GM12873 (cell line): ENCODE data around the gene FAM131B.

Experiments used
- TF ChIP-seq, protein P1 (sequence below): IDR thresholded peaks from 2 replicates; pipeline ENCODE4 v1.5.1; 2012; ENCODE audit warnings: low read depth, mild to moderate bottlenecking, moderate library complexity, low read length, control low read depth; ENCODE audit not compliant: insufficient read depth; ENCODE audit errors: missing control alignments

Gene FAM131B

DNA sequence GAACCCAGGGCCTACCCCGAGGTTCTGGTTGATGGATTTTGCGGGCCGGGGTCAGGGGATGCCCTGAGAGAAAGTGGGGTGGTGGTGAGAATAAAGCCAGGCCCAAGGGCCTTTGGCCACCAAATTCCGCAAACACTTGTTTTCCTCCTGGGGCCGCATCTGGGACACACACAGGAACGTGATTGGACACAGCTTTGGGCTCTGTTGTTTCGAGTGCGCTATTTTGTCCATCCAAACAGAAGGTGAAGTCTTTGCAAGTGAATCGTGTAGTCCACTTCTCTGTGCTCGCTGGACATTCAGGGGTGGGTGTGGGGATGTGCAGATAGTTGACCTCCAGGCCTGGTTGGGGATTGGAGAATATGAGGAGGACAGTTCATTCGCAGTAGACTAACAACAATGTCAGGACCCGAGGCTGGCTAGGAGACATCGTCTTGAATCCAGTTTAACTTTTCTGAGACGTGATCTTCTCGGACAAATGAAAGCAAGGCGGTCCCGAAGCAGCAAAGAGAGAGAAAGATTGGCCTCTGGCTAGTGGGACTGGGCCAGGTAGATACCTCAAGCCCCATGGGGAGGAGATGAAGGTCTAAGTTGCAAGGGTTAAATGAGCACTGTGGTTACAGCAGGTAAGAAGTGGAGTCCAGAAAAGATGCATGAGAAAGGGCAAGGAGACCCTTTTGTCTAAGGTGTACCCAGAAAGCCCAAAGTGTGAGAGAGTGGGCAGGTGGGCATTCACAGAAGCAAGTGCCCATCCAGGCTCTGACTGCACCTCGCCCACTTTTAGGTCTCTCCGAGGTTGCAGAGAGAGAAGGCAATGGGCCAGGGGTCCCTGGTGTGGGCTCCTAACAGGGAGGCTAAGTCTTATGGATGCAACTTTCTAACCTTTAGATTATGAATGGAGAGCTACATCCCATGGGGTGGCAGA is 764 bp upstream of the FAM131B start:
- TF ChIP-seq, protein P1, sequence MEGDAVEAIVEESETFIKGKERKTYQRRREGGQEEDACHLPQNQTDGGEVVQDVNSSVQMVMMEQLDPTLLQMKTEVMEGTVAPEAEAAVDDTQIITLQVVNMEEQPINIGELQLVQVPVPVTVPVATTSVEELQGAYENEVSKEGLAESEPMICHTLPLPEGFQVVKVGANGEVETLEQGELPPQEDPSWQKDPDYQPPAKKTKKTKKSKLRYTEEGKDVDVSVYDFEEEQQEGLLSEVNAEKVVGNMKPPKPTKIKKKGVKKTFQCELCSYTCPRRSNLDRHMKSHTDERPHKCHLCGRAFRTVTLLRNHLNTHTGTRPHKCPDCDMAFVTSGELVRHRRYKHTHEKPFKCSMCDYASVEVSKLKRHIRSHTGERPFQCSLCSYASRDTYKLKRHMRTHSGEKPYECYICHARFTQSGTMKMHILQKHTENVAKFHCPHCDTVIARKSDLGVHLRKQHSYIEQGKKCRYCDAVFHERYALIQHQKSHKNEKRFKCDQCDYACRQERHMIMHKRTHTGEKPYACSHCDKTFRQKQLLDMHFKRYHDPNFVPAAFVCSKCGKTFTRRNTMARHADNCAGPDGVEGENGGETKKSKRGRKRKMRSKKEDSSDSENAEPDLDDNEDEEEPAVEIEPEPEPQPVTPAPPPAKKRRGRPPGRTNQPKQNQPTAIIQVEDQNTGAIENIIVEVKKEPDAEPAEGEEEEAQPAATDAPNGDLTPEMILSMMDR: no peak

GRCh38 chr7:143361552-143362130 is 872 bp downstream of the FAM131B start:
- TF ChIP-seq, protein P1: no peak

- TF ChIP-seq, protein P1: no peak
These were observed 1.5 kb downstream of the FAM131B start for GRCh38 chr7:143360788-143361551.

GRCh38 chr7:143359771-143360353 is 2.7 kb downstream of the FAM131B start:
- TF ChIP-seq, protein P1: no peak

DNA sequence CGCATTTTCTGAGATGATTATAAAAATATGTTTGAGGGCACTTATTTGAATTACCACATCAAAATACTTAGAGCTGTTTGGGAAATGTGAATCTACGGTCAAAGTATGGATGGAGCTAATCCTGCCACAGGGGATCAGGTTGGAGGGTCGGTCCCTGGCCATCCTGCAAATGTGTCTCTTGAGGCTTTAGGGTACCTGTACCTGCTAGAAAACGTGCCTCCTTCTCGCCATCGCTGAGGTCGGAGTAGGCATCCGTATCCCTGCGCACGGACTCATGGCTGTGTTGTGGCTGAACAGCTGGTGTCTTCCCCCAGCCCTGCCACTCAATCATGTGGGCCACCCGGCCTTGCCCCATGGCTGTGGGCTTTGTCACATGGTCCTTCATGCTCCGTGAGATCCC is 3.9 kb downstream of the FAM131B start:
- TF ChIP-seq, protein P1: no peak

DNA sequence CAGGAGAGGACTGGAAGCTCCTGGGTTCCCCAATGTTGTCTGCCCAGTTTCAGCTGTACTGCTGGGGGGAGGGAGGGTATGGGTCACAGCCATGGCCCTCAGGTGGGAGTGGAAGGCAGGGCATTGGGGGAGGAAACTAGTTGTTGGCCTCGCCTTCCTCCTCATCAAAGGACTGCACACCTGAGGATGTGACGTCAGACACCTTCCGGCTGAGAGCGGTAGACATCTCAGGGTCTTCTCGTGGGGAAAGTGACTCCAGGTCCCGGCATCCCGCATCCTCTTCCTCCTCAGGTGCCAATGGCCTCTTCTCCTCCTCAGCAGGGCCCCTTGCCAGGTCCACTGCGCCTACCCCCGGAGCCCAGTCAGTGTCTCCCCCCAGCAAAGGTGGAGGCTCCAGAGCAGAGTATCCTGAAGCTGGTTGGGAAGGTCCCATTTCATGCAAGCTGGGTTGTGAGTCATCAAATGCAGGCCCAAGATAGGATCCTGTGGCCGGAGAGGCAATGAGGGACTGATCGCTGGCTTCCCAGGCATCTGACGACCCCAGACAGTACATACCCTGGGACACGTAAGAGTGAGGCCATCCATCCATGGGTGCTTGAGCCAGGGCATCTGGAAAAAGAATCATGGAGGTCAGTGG is 6.0 kb downstream of the FAM131B start:
- TF ChIP-seq, protein P1: no peak
